Activated CD8-positive, alpha-beta memory T cell treated with anti-CD3 and anti-CD28 coated beads, Interleukin-2, amount 10 ng/mL, durations not matched to agents 7 days and 5 days (primary cell): ENCODE results near the gene STARD3NL. TPM values are rescaled to one million over a fixed set of nuclear protein-coding genes. Genes with fewer than 3 reads are reported as not detected.
"Not testable (repeated sequence)": the region's sequence is repeated elsewhere in the genome, so short reads cannot be mapped to it uniquely, and the experiment has no call there.

Experiments used
- ATAC-seq: fragments of 150-1000 bp; cut with Tn5 transposase; one replicate; pipeline ENCODE4 v1.10.0; 2021; ENCODE audit warnings: moderate library complexity
- CTCF ChIA-PET: fragments of 350-600 bp; sonication (Branson Sonifier 250); formaldehyde crosslinking; loops from one replicate; lab custom pipeline; 2021; ENCODE audit warnings: antibody characterized with exemption; lab: Charles Lee
- DNase-seq: peaks from one replicate; pipeline ENCODE4 v3.0.0-alpha.2; 2020
- H3K27ac Mint-ChIP-seq: one replicate; pipeline ENCODE4 v1.8.0; 2021; ENCODE audit warnings: mild to moderate bottlenecking, mixed read lengths
- H3K27me3 Mint-ChIP-seq: one replicate; pipeline ENCODE4 v1.8.0; 2021; ENCODE audit warnings: mixed read lengths
- H3K36me3 Mint-ChIP-seq: one replicate; pipeline ENCODE4 v1.8.0; 2021; ENCODE audit warnings: mild to moderate bottlenecking, mixed read lengths
- H3K4me1 Mint-ChIP-seq: one replicate; pipeline ENCODE4 v1.8.0; 2021; ENCODE audit warnings: mixed read lengths
- H3K4me3 Mint-ChIP-seq: one replicate; pipeline ENCODE4 v1.8.0; 2021; ENCODE audit warnings: mild to moderate bottlenecking, moderate library complexity, mixed read lengths
- H3K9me3 Mint-ChIP-seq: one replicate; pipeline ENCODE4 v1.8.0; 2022; ENCODE audit warnings: low read depth, mixed read lengths
- total RNA-seq, 2 experiments: library from RNA; stranded (reverse); gene quantifications; one replicate each; pipeline ENCODE4 v1.2.3, GENCODE V29; 2021

STARD3NL gene
- total RNA-seq, 2 experiments from 2014 or later = 31.9 to 40.0 TPM

DNA sequence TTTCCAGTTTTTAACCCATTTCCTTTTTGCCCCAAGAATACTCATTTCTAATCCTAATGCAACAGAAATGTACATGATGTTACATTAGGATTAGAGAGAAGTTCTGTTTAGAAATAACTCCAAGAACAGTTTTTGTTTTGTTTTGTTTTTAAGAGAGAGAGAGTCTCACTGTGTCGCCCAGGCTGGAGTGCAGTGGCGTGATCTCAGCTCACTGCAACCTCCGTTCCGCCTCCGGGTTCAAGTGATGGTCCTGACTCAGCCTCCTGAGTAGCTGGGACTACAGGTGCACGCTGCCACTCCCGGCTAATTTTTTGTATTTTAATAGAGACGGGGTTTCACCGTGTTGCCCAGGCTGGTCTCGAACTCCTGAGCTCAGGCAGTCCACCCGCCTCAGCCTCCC, 56.7 kb downstream of the STARD3NL start:
- ATAC-seq, DNase-seq, H3K9me3 Mint-ChIP-seq, H3K27me3 Mint-ChIP-seq: not testable (repeated sequence)
- peaks cover 59% of the 10 kb centered on the region for H3K36me3 Mint-ChIP-seq
- H3K27ac Mint-ChIP-seq = peak overlapping the region; percentile 96
- H3K4me3 Mint-ChIP-seq = peak overlapping the region; percentile 46
- CTCF ChIA-PET = interaction anchor here (0.8 to 7.6 kb wide), 7 partner anchors 8 to 133 kb away, joined by 3 to 104 read pairs (median 5); no protein-coding TSS in a partner anchor
- H3K4me1 Mint-ChIP-seq = peaks cover 89% of the 10 kb centered on the region

DNA sequence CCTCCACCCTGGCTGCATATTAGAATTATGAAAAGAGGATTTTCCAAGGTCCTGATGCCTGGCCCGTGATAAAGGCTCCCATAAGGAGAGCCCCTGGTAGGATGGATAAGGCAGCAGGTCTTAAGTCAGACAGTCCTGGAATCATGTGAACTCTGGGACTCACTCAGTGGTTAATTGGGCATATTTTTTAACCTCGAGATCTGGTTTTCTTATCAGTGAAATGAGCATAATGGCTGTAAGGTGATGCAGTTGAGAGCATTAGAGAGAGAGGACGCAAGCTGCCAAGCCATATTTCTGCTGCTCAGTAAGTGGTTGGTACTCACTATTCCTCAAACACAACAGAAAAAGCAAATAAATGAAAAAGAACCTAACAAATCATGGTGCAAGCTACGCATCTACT, 57.6 kb downstream of the STARD3NL start:
- no peak for DNase-seq
- H3K9me3 Mint-ChIP-seq = no peaks in the 10 kb centered on the region
- H3K27ac Mint-ChIP-seq = peak overlapping the region; percentile 96
- CTCF ChIA-PET = interaction anchor here (1.2 to 7.6 kb wide), 5 partner anchors 9 to 132 kb away, joined by 3 to 104 read pairs (median 10); no protein-coding TSS in a partner anchor
- H3K27me3 Mint-ChIP-seq = no peaks in the 10 kb centered on the region
- H3K4me3 Mint-ChIP-seq = peak overlapping the region; percentile 46
- peaks cover 54% of the 10 kb centered on the region for H3K36me3 Mint-ChIP-seq
- no peak for ATAC-seq
- peaks cover 83% of the 10 kb centered on the region for H3K4me1 Mint-ChIP-seq

DNA sequence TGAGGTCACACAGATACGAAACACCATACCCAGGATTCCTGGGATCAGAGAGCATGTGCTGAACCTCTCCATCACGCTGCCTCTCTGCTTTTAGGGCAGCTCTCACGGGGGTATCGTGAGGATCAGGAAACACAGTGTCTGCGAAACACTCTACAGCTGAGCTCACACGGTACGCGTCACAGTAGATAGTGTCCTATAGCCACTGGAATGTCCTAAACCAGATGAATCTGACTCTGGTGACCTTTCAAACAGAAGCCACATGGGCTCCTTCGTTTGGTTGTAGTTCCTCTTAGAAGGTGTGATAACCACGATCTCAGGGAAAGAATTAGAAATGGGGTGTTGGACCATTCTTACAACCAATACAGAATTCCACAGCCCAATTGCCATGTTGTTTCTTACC, 61.1 kb downstream of the STARD3NL start:
- H3K9me3 Mint-ChIP-seq, CTCF ChIA-PET, ATAC-seq, DNase-seq, H3K27me3 Mint-ChIP-seq: not testable (repeated sequence)
- Mint-ChIP-seq H3K36me3 (peaks cover 65% of the 10 kb centered on the region), H3K4me3 (peak overlapping the region; percentile 1), H3K27ac (peak overlapping the region; percentile 47), H3K4me1 (peaks cover 62% of the 10 kb centered on the region)

DNA sequence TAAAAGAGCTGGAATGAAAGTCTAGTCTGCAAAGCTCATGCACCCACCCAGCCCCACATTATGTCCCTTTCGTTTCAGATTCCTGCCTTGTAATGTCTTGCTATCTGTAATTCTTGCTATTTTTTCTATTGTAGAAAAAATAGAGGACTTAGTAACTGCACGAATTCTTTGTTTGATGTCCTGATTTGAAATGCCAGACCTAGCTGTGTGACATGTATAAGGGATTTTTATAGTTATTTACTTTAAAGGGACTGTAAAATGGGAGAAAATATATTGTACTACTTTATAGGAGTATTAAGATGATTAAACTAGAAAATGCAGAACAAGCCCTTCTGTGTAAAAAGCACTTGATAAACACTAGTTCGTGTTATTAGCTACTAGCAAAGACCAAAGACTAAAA, 63.0 kb downstream of the STARD3NL start:
- no peak for DNase-seq
- H3K9me3 Mint-ChIP-seq = no peaks in the 10 kb centered on the region
- H3K27ac Mint-ChIP-seq = peak overlapping the region; percentile 58
- H3K36me3 Mint-ChIP-seq = peaks cover 76% of the 10 kb centered on the region
- H3K27me3 Mint-ChIP-seq = no peaks in the 10 kb centered on the region
- peaks cover 58% of the 10 kb centered on the region for H3K4me1 Mint-ChIP-seq
- CTCF ChIA-PET = interaction anchor here (1.0 to 1.2 kb wide), 2 partner anchors 14 to 122 kb away, joined by 3 read pairs; no protein-coding TSS in a partner anchor
- ATAC-seq = no peak
- peak overlapping the region; percentile 26 for H3K4me3 Mint-ChIP-seq

DNA sequence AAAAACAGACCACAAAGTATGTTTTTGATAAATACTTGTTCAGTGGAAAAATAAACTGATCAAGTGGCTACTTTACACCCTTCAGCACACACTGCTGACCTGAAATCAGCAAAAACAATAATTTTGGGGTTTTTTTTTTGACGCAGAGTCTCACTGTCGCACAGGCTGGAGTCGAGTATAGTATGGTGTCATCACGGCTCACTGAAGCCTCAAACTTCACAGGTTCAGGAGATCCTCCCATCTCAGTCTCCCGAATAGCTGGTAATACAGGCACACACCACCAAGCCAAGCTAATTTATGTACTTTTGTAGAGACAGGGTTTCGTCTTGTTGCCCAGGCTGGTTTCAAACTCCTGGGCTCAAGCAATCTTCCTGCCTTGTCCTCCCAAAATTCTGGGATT, 64.8 kb downstream of the STARD3NL start:
- DNase-seq = no peak
- Mint-ChIP-seq H3K4me1 (peaks cover 56% of the 10 kb centered on the region), H3K9me3 (no peaks in the 10 kb centered on the region), H3K27me3 (no peaks in the 10 kb centered on the region), H3K27ac (peak overlapping the region; percentile 87), H3K36me3 (peaks cover 79% of the 10 kb centered on the region), H3K4me3 (peak overlapping the region; percentile 59)
- ATAC-seq = peak; percentile 35
- CTCF ChIA-PET = interaction anchor here (0.5 to 0.9 kb wide), 2 partner anchors 17 to 27 kb away, joined by 3 read pairs; no protein-coding TSS in a partner anchor

DNA sequence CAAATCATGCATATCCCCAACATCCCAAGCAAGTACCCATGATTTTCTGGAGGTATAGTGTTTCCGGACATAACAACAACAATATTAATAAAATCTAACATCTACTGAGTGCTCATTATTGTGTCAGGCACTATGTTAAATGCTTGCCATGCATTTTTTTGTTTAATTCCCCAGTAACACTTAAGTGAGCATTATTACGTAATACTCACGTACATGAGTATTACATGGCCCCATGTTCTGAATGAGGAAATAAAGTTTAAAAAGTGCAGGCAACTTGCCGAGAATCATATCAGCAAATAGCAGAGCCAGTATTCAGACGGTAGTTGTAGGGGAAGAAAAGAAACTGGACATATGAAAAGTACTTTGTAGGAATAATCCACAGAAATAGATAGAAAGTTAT, 65.3 kb downstream of the STARD3NL start:
- not testable (repeated sequence) for ATAC-seq, H3K27me3 Mint-ChIP-seq, H3K9me3 Mint-ChIP-seq, DNase-seq
- Mint-ChIP-seq H3K4me3 (peak overlapping the region; percentile 59), H3K4me1 (peaks cover 57% of the 10 kb centered on the region), H3K27ac (peak overlapping the region; percentile 87), H3K36me3 (peaks cover 81% of the 10 kb centered on the region)
- CTCF ChIA-PET = interaction anchor here (0.5 kb wide), 1 partner anchor 17 kb away, joined by 3 read pairs; no protein-coding TSS in a partner anchor

DNA sequence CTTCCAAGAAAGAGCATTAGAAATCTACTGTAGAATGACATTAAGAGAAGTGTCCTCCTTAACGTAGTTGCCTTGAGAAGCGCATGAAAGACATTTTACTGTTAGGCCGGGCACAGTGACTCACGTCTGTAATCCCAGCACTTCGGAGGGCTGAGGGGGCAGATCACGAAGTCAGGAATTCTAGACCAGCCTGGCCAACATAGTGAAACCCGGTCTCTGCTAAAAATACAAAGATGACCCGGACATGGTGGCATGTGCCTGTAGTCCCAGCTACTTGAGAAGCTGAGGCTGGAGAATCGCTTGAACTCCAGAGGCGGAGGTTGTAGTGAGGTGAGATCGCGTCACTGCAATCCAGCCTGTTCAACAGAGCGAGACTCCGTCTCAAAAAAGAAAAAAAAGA, 66.5 kb downstream of the STARD3NL start:
- no peak for ATAC-seq
- Mint-ChIP-seq H3K27ac (peak overlapping the region; percentile 87), H3K4me3 (peak overlapping the region; percentile 59), H3K27me3 (no peaks in the 10 kb centered on the region), H3K36me3 (peaks cover 82% of the 10 kb centered on the region), H3K9me3 (no peaks in the 10 kb centered on the region), H3K4me1 (peaks cover 57% of the 10 kb centered on the region)
- no peak for DNase-seq
- CTCF ChIA-PET = no interaction called here

DNA sequence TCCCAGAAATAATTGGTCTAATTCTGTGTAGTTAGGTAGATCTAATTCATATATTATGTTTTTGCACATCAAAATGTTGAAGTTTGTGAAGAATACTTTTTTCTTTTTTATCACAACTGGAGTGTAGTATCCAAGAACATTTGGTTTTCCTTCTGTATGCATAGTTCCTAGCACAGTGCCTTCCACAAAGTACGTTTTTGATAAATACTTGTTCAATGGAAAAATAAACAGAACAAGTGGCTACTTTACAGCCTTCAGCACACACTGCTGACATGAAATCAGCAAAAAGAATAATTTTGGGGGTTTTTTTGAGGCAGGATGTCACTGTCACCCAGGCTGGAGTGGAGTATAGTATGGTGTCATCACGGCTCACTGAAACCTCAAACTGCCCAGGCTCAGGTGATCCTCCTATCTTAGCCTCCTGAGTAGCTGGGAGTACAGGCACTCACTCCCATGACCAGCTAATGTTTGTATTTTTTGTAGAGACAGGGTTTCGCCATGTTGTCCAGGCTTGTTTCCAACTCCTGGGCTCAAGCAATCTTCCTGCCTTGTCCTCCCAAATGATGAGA, 67.4 kb downstream of the STARD3NL start:
- H3K36me3 Mint-ChIP-seq = peaks cover 84% of the 10 kb centered on the region

DNA sequence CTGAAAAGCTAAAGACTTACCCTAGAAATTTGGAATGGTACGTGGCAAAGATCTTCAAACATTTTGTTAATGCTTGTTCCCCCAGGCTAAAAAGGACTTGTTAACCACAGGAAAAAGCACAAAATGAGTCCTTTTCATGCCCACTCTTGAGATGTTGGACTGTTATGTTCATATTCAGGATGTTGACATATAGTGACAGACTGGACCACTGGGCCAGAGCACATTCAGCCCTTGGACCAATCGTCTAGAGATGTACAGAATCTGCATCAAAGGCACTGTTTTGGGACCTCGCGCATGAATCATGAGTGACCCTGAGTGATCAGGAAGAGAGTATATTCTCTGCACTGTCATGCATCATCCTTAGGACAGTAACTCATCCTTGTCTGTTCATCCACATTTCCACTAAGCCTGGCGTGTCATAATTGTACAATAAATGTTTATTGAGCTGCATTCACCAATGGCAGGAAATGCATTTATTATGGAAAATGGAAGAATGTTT, 70.1 kb downstream of the STARD3NL start:
- ATAC-seq (peak; percentile 24), DNase-seq (no peak)
- no peaks in the 10 kb centered on the region for H3K9me3 Mint-ChIP-seq
- H3K4me3 Mint-ChIP-seq = peak overlapping the region; percentile 78
- no peaks in the 10 kb centered on the region for H3K27me3 Mint-ChIP-seq
- peaks cover 51% of the 10 kb centered on the region for H3K4me1 Mint-ChIP-seq
- H3K27ac Mint-ChIP-seq = peak overlapping the region; percentile 87
- CTCF ChIA-PET = interaction anchor here (1.0 to 1.4 kb wide), 2 partner anchors 32 to 122 kb away, joined by 3 to 5 read pairs; no protein-coding TSS in a partner anchor
- peaks cover 79% of the 10 kb centered on the region for H3K36me3 Mint-ChIP-seq

More for the DNA sequence above, 67.4 kb downstream of the STARD3NL start:
- H3K4me1 Mint-ChIP-seq = peaks cover 60% of the 10 kb centered on the region
- H3K27me3 Mint-ChIP-seq = no peaks in the 10 kb centered on the region
- CTCF ChIA-PET = interaction anchor here (1.1 to 1.2 kb wide), 2 partner anchors 28 to 30 kb away, joined by 3 read pairs; partner anchors contain the start of gene TARP
- peak overlapping the region; percentile 59 for H3K4me3 Mint-ChIP-seq
- peak overlapping the region; percentile 87 for H3K27ac Mint-ChIP-seq
- ATAC-seq = peak; percentile 68
- peak; percentile 68 for DNase-seq
- no peaks in the 10 kb centered on the region for H3K9me3 Mint-ChIP-seq

DNA sequence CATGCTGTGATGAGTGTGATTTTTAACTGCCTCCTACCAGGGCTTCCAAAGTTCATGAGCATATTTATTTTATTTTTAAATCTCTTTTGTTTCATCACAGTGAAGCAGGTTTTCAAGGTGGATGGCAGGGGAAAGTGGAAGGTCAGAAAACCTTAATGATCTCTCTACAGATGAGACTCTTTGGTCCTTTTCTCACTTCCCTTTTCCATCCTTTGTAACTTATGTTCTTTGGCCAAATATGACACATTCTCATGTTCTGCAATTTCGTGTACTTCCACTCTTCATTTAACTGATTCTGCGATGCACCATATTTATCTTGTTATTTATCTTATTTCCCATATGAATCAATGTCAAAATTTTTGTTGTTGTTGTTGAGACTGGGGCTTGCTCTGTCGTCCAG, 71.8 kb downstream of the STARD3NL start:
- CTCF ChIA-PET = interaction anchor here (1.2 to 1.4 kb wide), 2 partner anchors 86 to 90 kb away, joined by 3 read pairs; no protein-coding TSS in a partner anchor
- peak overlapping the region; percentile 88 for H3K27ac Mint-ChIP-seq
- not testable (repeated sequence) for ATAC-seq, H3K9me3 Mint-ChIP-seq, H3K27me3 Mint-ChIP-seq, DNase-seq
- peak overlapping the region; percentile 83 for H3K4me3 Mint-ChIP-seq
- peaks cover 66% of the 10 kb centered on the region for H3K36me3 Mint-ChIP-seq
- peaks cover 46% of the 10 kb centered on the region for H3K4me1 Mint-ChIP-seq

DNA sequence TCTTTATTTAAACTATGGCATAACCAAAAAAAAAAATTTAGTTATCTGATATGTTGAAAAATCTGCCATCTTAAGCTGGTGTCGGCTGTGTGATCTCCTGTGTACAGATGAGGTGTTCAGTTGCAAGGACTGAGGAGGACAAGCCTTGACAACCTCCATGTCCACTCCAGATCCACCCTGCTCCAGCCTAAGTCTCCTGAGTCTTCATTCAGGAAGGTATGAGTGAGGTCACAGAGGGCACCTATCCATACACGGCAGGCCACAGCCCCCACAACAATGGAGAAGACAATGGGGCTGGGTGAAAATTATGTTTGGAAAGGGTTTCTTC, 79.3 kb downstream of the STARD3NL start:
- peak overlapping the region; percentile 19 for H3K27ac Mint-ChIP-seq
- CTCF ChIA-PET = no interaction called here
- ATAC-seq = no peak
- peaks cover 32% of the 10 kb centered on the region for H3K36me3 Mint-ChIP-seq
- no peak for DNase-seq
- no peaks in the 10 kb centered on the region for H3K27me3 Mint-ChIP-seq
- H3K4me3 Mint-ChIP-seq = no peak overlapping the region
- H3K9me3 Mint-ChIP-seq = no peaks in the 10 kb centered on the region
- peaks cover 15% of the 10 kb centered on the region for H3K4me1 Mint-ChIP-seq

DNA sequence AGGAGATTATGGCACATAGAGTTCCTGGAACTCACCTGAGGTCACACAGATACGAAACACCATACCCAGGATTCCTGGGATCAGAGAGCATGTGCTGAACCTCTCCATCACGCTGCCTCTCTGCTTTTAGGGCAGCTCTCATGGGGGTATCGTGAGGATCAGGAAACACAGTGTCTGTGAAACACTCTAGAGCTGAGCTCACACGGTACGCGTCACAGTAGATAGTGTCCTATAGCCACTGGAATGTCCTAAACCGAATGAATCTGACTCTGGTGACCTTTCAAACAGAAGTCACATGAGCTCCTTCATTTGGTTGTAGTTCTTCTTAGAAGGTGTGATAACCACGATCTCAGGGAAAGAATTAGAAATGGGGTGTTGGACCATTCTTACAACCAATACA, 81.1 kb downstream of the STARD3NL start:
- Mint-ChIP-seq H3K36me3 (peaks cover 34% of the 10 kb centered on the region), H3K4me1 (peaks cover 13% of the 10 kb centered on the region), H3K4me3 (peak overlapping the region; percentile 18), H3K27ac (peak overlapping the region; percentile 57)
- H3K27me3 Mint-ChIP-seq, CTCF ChIA-PET, H3K9me3 Mint-ChIP-seq, DNase-seq: not testable (repeated sequence)
- peak; percentile 43 for ATAC-seq

DNA sequence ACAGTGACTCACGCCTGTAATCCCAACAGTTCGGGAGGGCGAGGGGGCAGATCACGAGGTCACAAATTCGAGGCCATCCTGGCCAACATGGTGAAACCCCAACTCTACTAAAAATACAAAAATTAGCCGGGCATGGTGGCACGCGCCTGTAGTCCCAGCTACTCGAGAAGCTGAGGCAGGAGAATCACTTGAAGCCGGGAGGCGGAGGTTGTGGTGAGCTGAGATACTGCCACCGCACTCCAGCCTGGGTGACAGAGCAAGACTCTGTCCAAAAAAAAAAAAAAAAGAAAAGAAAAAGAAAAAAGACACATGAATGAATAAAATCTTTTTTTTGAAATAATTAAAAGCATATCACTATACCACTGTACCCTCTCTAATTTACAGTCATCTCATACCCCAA, 83.6 kb downstream of the STARD3NL start:
- peak overlapping the region; percentile 71 for H3K4me3 Mint-ChIP-seq
- H3K27me3 Mint-ChIP-seq, DNase-seq, CTCF ChIA-PET, ATAC-seq, H3K9me3 Mint-ChIP-seq: not testable (repeated sequence)
- H3K36me3 Mint-ChIP-seq = peaks cover 40% of the 10 kb centered on the region
- H3K4me1 Mint-ChIP-seq = peaks cover 18% of the 10 kb centered on the region
- peak overlapping the region; percentile 83 for H3K27ac Mint-ChIP-seq

DNA sequence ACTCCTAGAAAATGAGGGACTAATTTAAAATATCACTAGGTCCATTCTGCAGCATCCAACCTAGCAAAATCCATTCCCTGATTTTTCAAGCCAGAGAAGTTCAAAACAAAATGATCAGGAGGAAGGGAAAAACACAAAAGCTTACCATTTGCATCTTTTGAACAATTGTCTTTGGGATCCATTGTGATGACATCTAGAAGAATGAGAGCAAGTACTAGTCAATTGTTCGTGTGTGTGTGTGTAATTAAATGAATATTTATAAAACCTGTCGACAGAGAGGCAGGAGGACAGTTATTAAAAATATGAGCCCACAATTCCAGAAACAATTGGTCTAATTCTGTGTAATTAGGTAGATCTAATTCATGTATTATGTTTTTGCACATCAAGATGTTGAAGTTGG, 84.0 kb downstream of the STARD3NL start:
- peaks cover 18% of the 10 kb centered on the region for H3K4me1 Mint-ChIP-seq
- CTCF ChIA-PET, ATAC-seq, DNase-seq, H3K9me3 Mint-ChIP-seq, H3K27me3 Mint-ChIP-seq: not testable (repeated sequence)
- peak overlapping the region; percentile 71 for H3K4me3 Mint-ChIP-seq
- peak overlapping the region; percentile 83 for H3K27ac Mint-ChIP-seq
- peaks cover 41% of the 10 kb centered on the region for H3K36me3 Mint-ChIP-seq
